Neural crest cell (in vitro differentiated cells): ENCODE data around the gene TTLL7. TPM values are rescaled to one million over a fixed set of nuclear protein-coding genes. Genes with fewer than 3 reads are reported as not detected.
A peak's percentile ranks its signal among the peaks of the same experiment; 100 is the strongest.

Source experiments
- DNase-seq: peaks from one replicate; pipeline ENCODE4 v3.0.0; 2021; ENCODE audit warnings: low read depth, mixed read lengths, low spot score
- H3K27ac Mint-ChIP-seq: one replicate; pipeline ENCODE4 v1.8.0; 2021; ENCODE audit warnings: mild to moderate bottlenecking, mixed read lengths; ENCODE audit not compliant: unreplicated experiment
- H3K27me3 Mint-ChIP-seq: 2 replicates; pipeline ENCODE4 v1.8.0; 2021; ENCODE audit warnings: low read depth, mild to moderate bottlenecking, mixed read lengths
- H3K36me3 Mint-ChIP-seq: 2 replicates; pipeline ENCODE4 v1.8.0; 2021; ENCODE audit warnings: low read depth, mild to moderate bottlenecking, mixed read lengths
- H3K4me1 Mint-ChIP-seq: 2 replicates; pipeline ENCODE4 v1.8.0; 2021; ENCODE audit warnings: mixed read lengths
- H3K4me3 Mint-ChIP-seq: one replicate; pipeline ENCODE4 v1.8.0; 2021; ENCODE audit warnings: mild to moderate bottlenecking, mixed read lengths
- H3K9me3 Mint-ChIP-seq: 2 replicates; pipeline ENCODE4 v1.8.0; 2021; ENCODE audit warnings: mixed read lengths
- CTCF ChIP-seq: fragments of 200-600 bp; sonication (generic); conservative IDR thresholded peaks from 2 replicates; pipeline ENCODE4 v1.5.0; 2021; ENCODE audit warnings: antibody characterized with exemption, mild to moderate bottlenecking
- total RNA-seq: library from RNA; stranded (reverse); gene quantifications from 2 replicates; pipeline ENCODE4 v1.2.1, GENCODE V29; 2021

Gene TTLL7
- total RNA-seq, 1 donor from 2014 or later: 10.5 TPM

- H3K27ac Mint-ChIP-seq: no peak overlapping the region
Measured at GRCh38 chr1:83978056-83978455, 20.9 kb downstream of the TTLL7 start.

GRCh38 chr1:83976920-83977319, 22.0 kb downstream of the TTLL7 start:
- peaks cover 9% of the 10 kb centered on the region for H3K36me3 Mint-ChIP-seq
- no peaks in the 10 kb centered on the region for H3K27me3 Mint-ChIP-seq
- no peak overlapping the region for H3K27ac Mint-ChIP-seq
- H3K9me3 Mint-ChIP-seq: peaks cover 12% of the 10 kb centered on the region
- H3K4me1 Mint-ChIP-seq: no peaks in the 10 kb centered on the region
- TF ChIP-seq CTCF: no peak
- H3K4me3 Mint-ChIP-seq: no peak overlapping the region
- DNase-seq: no peak

More at GRCh38 chr1:83978056-83978455, 20.9 kb downstream of the TTLL7 start:
- TF ChIP-seq CTCF: no peak
- Mint-ChIP-seq H3K4me3 (no peak overlapping the region), H3K4me1 (no peaks in the 10 kb centered on the region), H3K27me3 (no peaks in the 10 kb centered on the region), H3K36me3 (peaks cover 14% of the 10 kb centered on the region), H3K9me3 (peaks cover 13% of the 10 kb centered on the region)
- DNase-seq: no peak

- no peak overlapping the region for H3K4me3 Mint-ChIP-seq
- H3K27ac Mint-ChIP-seq: peak overlapping the region; percentile 38
- no peak for TF ChIP-seq CTCF
- DNase-seq: no peak
- no peaks in the 10 kb centered on the region for H3K4me1 Mint-ChIP-seq
- H3K27me3 Mint-ChIP-seq: no peaks in the 10 kb centered on the region
- H3K9me3 Mint-ChIP-seq: peaks cover 9% of the 10 kb centered on the region
- H3K36me3 Mint-ChIP-seq: peaks cover 2% of the 10 kb centered on the region
Measured at GRCh38 chr1:83970802-83971201, 28.1 kb downstream of the TTLL7 start.

- Mint-ChIP-seq H3K9me3 (peaks cover 9% of the 10 kb centered on the region), H3K4me1 (no peaks in the 10 kb centered on the region)
- TF ChIP-seq CTCF: no peak
Measured at GRCh38 chr1:83970114-83970513, 28.8 kb downstream of the TTLL7 start.

GRCh38 chr1:83967336-83967735, 31.6 kb downstream of the TTLL7 start:
- Mint-ChIP-seq H3K27ac (no peak overlapping the region), H3K4me1 (no peaks in the 10 kb centered on the region), H3K4me3 (no peak overlapping the region), H3K27me3 (no peaks in the 10 kb centered on the region), H3K36me3 (no peaks in the 10 kb centered on the region), H3K9me3 (peaks cover 5% of the 10 kb centered on the region)
- TF ChIP-seq CTCF: no peak
- no peak for DNase-seq

More at GRCh38 chr1:83970114-83970513, 28.8 kb downstream of the TTLL7 start:
- no peak for DNase-seq
- H3K4me3 Mint-ChIP-seq: no peak overlapping the region
- peaks cover 2% of the 10 kb centered on the region for H3K36me3 Mint-ChIP-seq
- H3K27me3 Mint-ChIP-seq: no peaks in the 10 kb centered on the region
- H3K27ac Mint-ChIP-seq: no peak overlapping the region

GRCh38 chr1:83964153-83964552, 34.8 kb downstream of the TTLL7 start:
- no peaks in the 10 kb centered on the region for H3K9me3 Mint-ChIP-seq
- no peaks in the 10 kb centered on the region for H3K36me3 Mint-ChIP-seq
- H3K27ac Mint-ChIP-seq: no peak overlapping the region
- no peak for DNase-seq
- H3K27me3 Mint-ChIP-seq: no peaks in the 10 kb centered on the region
- no peaks in the 10 kb centered on the region for H3K4me1 Mint-ChIP-seq
- H3K4me3 Mint-ChIP-seq: no peak overlapping the region
- TF ChIP-seq CTCF: no peak
